ENCODE results near the gene FHL1. TPM values are rescaled to one million over a fixed set of nuclear protein-coding genes. Genes with fewer than 3 reads are reported as not detected.
A peak's percentile ranks its signal among the peaks of the same experiment; 100 is the strongest.

Gene FHL1
- total and polyA plus RNA-seq, 7 donors = 325 to 8,382 (median 6,074) TPM

GRCh38 chrX:136143711-136144110, 3.6 kb upstream of the FHL1 start:
- DNase-seq = no peak
- H3K27ac ChIP-seq = no peak overlapping the region

DNA sequence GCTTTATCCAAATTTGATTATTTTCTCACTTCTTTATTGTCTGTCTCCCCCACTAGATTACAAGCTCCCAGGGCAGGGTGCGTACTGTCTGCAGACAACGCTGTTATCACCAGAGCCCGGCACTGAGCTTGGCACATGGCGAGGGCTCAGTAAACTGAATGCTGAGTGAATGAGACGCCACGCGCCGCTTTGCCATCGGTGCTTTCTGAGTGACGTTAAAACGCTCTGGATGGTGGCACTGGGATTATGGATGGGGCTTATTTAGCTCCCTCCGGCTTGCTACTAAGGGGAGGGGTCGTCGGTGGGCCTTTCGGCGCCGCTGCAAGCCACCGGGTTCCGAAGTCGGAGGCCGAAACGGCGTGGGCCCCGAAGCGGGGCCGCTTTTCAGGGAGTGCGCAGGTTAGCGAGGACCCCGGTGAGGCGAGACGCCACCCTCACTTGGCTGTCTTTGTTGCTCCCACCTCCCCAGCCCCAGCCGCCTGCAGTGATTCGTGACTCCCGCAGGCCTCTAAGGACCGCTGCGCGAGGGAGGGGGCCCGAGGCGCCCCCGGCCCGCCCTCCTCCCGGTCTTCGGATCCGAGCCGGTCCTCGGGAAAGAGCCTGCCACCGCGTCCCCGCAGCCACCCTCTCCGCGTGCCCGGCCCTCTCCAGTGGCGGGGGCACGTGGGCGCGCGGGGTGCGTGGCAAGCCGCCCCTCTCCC, 569 bp upstream of the FHL1 start:
- intact Hi-C loops (cut with DNase I) = loop anchor here in 1 of 2 donors (5.0 to 10.0 kb wide), 2 partner anchors 92 to 119 kb away; no protein-coding TSS in a partner anchor
- no peak for TF ChIP-seq CTCF (IDR thresholded peaks at IDR 0.05)

More at GRCh38 chrX:136143711-136144110, 3.6 kb upstream of the FHL1 start:
- Histone ChIP-seq H3K27me3 (ENCODE audit: insufficient read depth in 3 of 3, low read length in 2 of 3) (peaks cover 0 to 11% (median 0%) of the 10 kb centered on the region in 3 donors), H3K4me1 (no peaks in the 10 kb centered on the region), H3K9me3 (no peaks in the 10 kb centered on the region), H3K4me3 (no peak overlapping the region), H3K36me3 (ENCODE audit: insufficient read depth in 1 of 2, low read depth in 1 of 2) (no peaks in the 10 kb centered on the region)
- no peak for ATAC-seq
- no peak for TF ChIP-seq CTCF (IDR thresholded peaks at IDR 0.05)
- WGBS, 3 donors = 35 to 38% (median 38%) methylated on average over 8 of the region's 8 CpGs
- intact Hi-C loops (cut with DNase I) = loop anchor here in 1 of 2 donors (10.0 kb wide), 1 partner anchor 89 kb away; no protein-coding TSS in a partner anchor

GRCh38 chrX:136147976-136148375, 643 bp downstream of the FHL1 start:
- WGBS, 3 donors = 10 to 27% (median 15%) methylated on average over 10 to 17 of the region's 17 CpGs
- peak overlapping the region; percentile 71 for H3K4me3 ChIP-seq
- intact Hi-C loops (cut with DNase I) = loop anchor here in 1 of 2 donors (5.0 to 10.0 kb wide), 2 partner anchors 93 to 121 kb away; no protein-coding TSS in a partner anchor
- H3K27me3 ChIP-seq (ENCODE audit: insufficient read depth in 3 of 3, low read length in 2 of 3) = peaks cover 0 to 14% (median 0%) of the 10 kb centered on the region in 3 donors
- peak in 1 of 2 donors; percentile 54 for DNase-seq
- no peaks in the 10 kb centered on the region for H3K36me3 ChIP-seq (ENCODE audit: insufficient read depth in 1 of 2, low read depth in 1 of 2)
- H3K9me3 ChIP-seq = no peaks in the 10 kb centered on the region
- ATAC-seq = peak in 2 of 4 donors; percentile 9 to 21
- H3K4me1 ChIP-seq = no peaks in the 10 kb centered on the region
- TF ChIP-seq CTCF (IDR thresholded peaks at IDR 0.05) = no peak
- H3K27ac ChIP-seq = no peak overlapping the region

More for the DNA sequence above, 569 bp upstream of the FHL1 start:
- DNase-seq = peak; percentile 24 to 53
- Histone ChIP-seq H3K36me3 (ENCODE audit: insufficient read depth in 1 of 2, low read depth in 1 of 2) (no peaks in the 10 kb centered on the region), H3K27me3 (ENCODE audit: insufficient read depth in 3 of 3, low read length in 2 of 3) (peaks cover 0 to 14% (median 0%) of the 10 kb centered on the region in 3 donors), H3K9me3 (no peaks in the 10 kb centered on the region), H3K4me1 (no peaks in the 10 kb centered on the region), H3K27ac (peak overlapping the region; percentile 60), H3K4me3 (peak overlapping the region; percentile 71)
- 1 to 28% (median 4%) methylated on average over 37 to 50 of the region's 59 CpGs for WGBS, 3 donors
- ATAC-seq = peak in 2 of 4 donors; percentile 44 to 54

GRCh38 chrX:136148391-136148790, 1.1 kb downstream of the FHL1 start:
- Histone ChIP-seq H3K27ac (no peak overlapping the region), H3K4me3 (peak overlapping the region; percentile 71), H3K27me3 (ENCODE audit: insufficient read depth in 3 of 3, low read length in 2 of 3) (peaks cover 0 to 14% (median 0%) of the 10 kb centered on the region in 3 donors), H3K9me3 (no peaks in the 10 kb centered on the region), H3K4me1 (no peaks in the 10 kb centered on the region), H3K36me3 (ENCODE audit: insufficient read depth in 1 of 2, low read depth in 1 of 2) (no peaks in the 10 kb centered on the region)
- no peak for TF ChIP-seq CTCF (IDR thresholded peaks at IDR 0.05)
- no peak for ATAC-seq
- no peak for DNase-seq
- intact Hi-C loops (cut with DNase I) = loop anchor here in 1 of 2 donors (5.0 to 10.0 kb wide), 2 partner anchors 94 to 121 kb away; no protein-coding TSS in a partner anchor
- WGBS, 3 donors = 18 to 39% (median 36%) methylated on average over 15 to 17 of the region's 17 CpGs
